SU-DHL-6 (cell line): Measurements from ENCODE around the gene CCNI.

Experiments used
- EZH2phosphoT487 ChIP-seq: fragments of 200-600 bp; sonication (generic), shearing (Covaris generic); conservative IDR thresholded peaks from 2 replicates; pipeline ENCODE4 v1.6.1; 2018; ENCODE audit warnings: mild to moderate bottlenecking, antibody characterized with exemption, low read length, moderate library complexity, mixed read lengths
- TF ChIP-seq, protein P1 (sequence below): fragments of 200-600 bp; sonication (generic); IDR thresholded peaks from one replicate; pipeline ENCODE4 v1.5.1; 2017; ENCODE audit warnings: antibody characterized with exemption, mild to moderate bottlenecking, low read length, moderate library complexity; ENCODE audit not compliant: insufficient read depth, poor library complexity, severe bottlenecking

DNA sequence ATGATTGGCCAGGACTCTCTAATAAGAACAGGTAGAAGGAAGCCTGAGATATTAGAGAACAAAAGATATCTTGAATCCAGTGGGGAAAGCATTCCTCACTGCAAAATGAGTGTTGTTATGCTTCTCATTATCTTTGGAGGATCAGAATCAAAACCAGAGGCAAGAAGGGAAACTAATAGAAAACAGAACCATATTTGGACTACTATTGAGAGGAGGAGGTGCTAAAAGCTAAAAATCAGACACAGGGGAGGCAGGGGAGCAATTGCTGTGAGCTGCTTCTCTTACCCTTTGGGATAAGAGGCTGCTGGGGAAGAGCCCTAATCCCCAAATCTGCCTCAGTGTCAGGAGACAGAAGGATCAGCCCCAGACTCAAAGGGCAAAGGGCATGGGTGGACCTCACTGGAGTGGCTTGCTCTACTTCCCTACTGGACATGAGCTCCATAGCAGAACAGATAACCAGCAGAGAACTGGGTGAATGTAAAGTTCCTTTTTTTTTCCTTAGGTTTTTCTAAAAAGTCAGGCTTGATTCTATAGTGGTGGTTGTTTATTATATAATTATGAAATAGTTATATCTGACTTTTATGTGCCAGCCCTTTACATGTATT, 66.2 kb downstream of the CCNI start:
- TF ChIP-seq, protein P1, sequence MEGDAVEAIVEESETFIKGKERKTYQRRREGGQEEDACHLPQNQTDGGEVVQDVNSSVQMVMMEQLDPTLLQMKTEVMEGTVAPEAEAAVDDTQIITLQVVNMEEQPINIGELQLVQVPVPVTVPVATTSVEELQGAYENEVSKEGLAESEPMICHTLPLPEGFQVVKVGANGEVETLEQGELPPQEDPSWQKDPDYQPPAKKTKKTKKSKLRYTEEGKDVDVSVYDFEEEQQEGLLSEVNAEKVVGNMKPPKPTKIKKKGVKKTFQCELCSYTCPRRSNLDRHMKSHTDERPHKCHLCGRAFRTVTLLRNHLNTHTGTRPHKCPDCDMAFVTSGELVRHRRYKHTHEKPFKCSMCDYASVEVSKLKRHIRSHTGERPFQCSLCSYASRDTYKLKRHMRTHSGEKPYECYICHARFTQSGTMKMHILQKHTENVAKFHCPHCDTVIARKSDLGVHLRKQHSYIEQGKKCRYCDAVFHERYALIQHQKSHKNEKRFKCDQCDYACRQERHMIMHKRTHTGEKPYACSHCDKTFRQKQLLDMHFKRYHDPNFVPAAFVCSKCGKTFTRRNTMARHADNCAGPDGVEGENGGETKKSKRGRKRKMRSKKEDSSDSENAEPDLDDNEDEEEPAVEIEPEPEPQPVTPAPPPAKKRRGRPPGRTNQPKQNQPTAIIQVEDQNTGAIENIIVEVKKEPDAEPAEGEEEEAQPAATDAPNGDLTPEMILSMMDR = no peak
- TF ChIP-seq EZH2phosphoT487 = no peak
